PC-9 (cell line): ENCODE results near the gene RGPD6. TPM values are rescaled to one million over a fixed set of nuclear protein-coding genes. Genes with fewer than 3 reads are reported as not detected.
"Not testable (repeated sequence)": the region's sequence is repeated elsewhere in the genome, so short reads cannot be mapped to it uniquely, and the experiment has no call there.

Source experiments
- BruUV-seq: library from RNA; stranded (reverse); fragments of 400-500 nt; replicated peaks from 2 replicates; lab custom pipeline; 2021; lab: Mats Ljungman, UMichigan
- CTCF ChIA-PET: fragments of 300-600 bp; sonication (Branson Sonifier 250); formaldehyde crosslinking; loops from one replicate; lab custom pipeline; 2022; ENCODE audit warnings: antibody characterized with exemption; lab: Charles Lee
- POLR2A ChIA-PET: fragments of 300-600 bp; sonication (Branson Sonifier 250); formaldehyde crosslinking; loops from one replicate; lab custom pipeline; 2022; ENCODE audit warnings: antibody characterized with exemption; ENCODE audit not compliant: unreplicated experiment; lab: Charles Lee
- DNase-seq, 2 experiments: peaks; one replicate each; pipeline versions ENCODE4 v3.0.0 to v3.0.0-alpha.2; 2015 to 2022; ENCODE audit warnings: mixed read lengths in 1 of 2
- H2AFZ ChIP-seq: fragments of 200-600 bp; sonication (generic); 2 replicates; pipeline ENCODE4 v1.8.1; 2017; ENCODE audit warnings: antibody characterized with exemption
- H3F3A ChIP-seq: fragments of 200-600 bp; sonication (generic); 2 replicates; pipeline ENCODE4 v1.8.1; 2017; ENCODE audit warnings: antibody characterized with exemption, mild to moderate bottlenecking, low read depth; ENCODE audit not compliant: insufficient read depth
- H3K27ac ChIP-seq: fragments of 200-600 bp; sonication (generic); 2 replicates; pipeline ENCODE4 v1.6.1; 2016; ENCODE audit warnings: mixed run types
- H3K27me3 ChIP-seq: fragments of 200-600 bp; sonication (generic); 2 replicates; pipeline ENCODE4 v1.6.1; 2016; ENCODE audit warnings: low read depth, mixed run types; ENCODE audit not compliant: insufficient read depth
- H3K36me3 ChIP-seq: fragments of 200-600 bp; sonication (generic); 2 replicates; pipeline ENCODE4 v1.6.1; 2016; ENCODE audit warnings: low read depth, mixed run types
- H3K4me1 ChIP-seq: fragments of 200-600 bp; sonication (generic); replicated peaks from 2 replicates; pipeline ENCODE4 v1.6.1; 2016; ENCODE audit warnings: mixed run types; ENCODE audit not compliant: insufficient read depth
- H3K4me2 ChIP-seq: fragments of 200-600 bp; sonication (generic); 2 replicates; pipeline ENCODE4 v1.6.1; 2017; ENCODE audit warnings: mixed run types
- H3K4me3 ChIP-seq: fragments of 200-600 bp; sonication (generic); 2 replicates; pipeline ENCODE4 v1.6.1; 2016; ENCODE audit warnings: mixed run types
- H3K79me2 ChIP-seq: fragments of 200-600 bp; sonication (generic); 2 replicates; pipeline ENCODE4 v1.6.1; 2017; ENCODE audit warnings: low read depth, mixed run types
- H3K9me2 ChIP-seq: fragments of 200-600 bp; sonication (generic); 2 replicates; pipeline ENCODE4 v1.8.1; 2017; ENCODE audit warnings: mild to moderate bottlenecking; ENCODE audit not compliant: insufficient read depth
- H3K9me3 ChIP-seq: fragments of 200-600 bp; sonication (generic); 2 replicates; pipeline ENCODE4 v1.8.1; 2016; ENCODE audit warnings: low read depth; ENCODE audit not compliant: insufficient read depth
- H4K20me1 ChIP-seq: fragments of 200-600 bp; sonication (generic); 2 replicates; pipeline ENCODE4 v1.8.1; 2017; ENCODE audit not compliant: insufficient read depth
- intact Hi-C: fragments of 100-400 bp; cut with micrococcal nuclease; formaldehyde crosslinking; loops from one replicate; pipeline ENCODE4 v1.10.0; 2022; ENCODE audit not compliant: unreplicated experiment
- total RNA-seq: library from RNA; stranded (reverse); gene quantifications from 2 replicates; pipeline ENCODE4 v1.2.3, GENCODE V29; 2021

RGPD6 gene
- total RNA-seq, 1 experiment from 2014 or later, result 21.2 TPM

DNA sequence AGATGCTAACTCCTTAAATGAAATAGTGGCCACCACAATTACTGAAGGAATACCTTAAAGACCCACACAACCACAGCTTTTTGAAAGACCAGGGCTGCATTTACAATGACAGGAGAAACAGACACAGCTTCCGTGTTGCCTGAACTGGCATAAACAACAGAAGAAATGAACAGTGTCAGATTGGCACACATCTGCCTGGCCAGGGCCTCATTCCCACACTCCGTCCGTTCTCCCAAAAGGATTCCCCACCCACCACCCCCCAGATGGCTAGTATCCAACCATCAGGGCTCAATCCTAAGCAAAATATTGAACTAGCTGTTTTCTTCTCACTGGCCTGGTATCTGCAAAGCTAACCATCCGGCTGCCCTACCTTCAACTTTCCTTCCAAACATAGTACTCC is 96.9 kb downstream of the RGPD6 start:
- H3K4me1 ChIP-seq, CTCF ChIA-PET, H2AFZ ChIP-seq, H3K9me3 ChIP-seq, H3K4me3 ChIP-seq, H3K4me2 ChIP-seq, H3K27me3 ChIP-seq, POLR2A ChIA-PET, H3K79me2 ChIP-seq, H3F3A ChIP-seq, H3K27ac ChIP-seq, H3K9me2 ChIP-seq, intact Hi-C loops, H4K20me1 ChIP-seq, H3K36me3 ChIP-seq, DNase-seq, BruUV-seq: not testable (repeated sequence)

GRCh38 chr2:110477370-110477769 is 99.7 kb downstream of the RGPD6 start:
- H3K4me1 ChIP-seq, H4K20me1 ChIP-seq, H3K79me2 ChIP-seq, H3F3A ChIP-seq, POLR2A ChIA-PET, BruUV-seq, H3K27me3 ChIP-seq, DNase-seq, H3K27ac ChIP-seq, H3K4me3 ChIP-seq, H2AFZ ChIP-seq, H3K9me2 ChIP-seq, H3K36me3 ChIP-seq, H3K4me2 ChIP-seq, H3K9me3 ChIP-seq, intact Hi-C loops, CTCF ChIA-PET: not testable (repeated sequence)

DNA sequence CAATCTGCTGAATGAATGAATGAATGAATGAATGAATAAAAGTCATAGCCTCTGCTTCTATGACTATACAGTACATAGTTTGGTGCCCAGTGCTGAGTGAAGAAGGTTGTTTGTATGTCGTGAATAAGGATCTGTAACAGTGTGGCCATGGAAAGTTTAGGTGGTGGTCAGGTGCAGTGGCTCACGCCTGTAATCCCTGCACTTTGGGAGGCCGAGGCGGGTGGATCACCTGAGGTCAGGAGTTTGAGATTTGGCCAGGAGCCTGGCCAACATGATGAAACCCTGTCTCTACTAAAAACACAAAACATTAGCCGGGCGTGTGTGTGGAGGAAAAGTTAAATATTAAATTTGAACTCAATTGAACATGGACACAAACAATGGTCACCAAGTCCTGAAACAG is 100.1 kb downstream of the RGPD6 start:
- H3K4me1 ChIP-seq, H3K4me3 ChIP-seq, BruUV-seq, H3K27ac ChIP-seq, H3K36me3 ChIP-seq, H3K4me2 ChIP-seq, POLR2A ChIA-PET, H4K20me1 ChIP-seq, H3F3A ChIP-seq, H3K9me3 ChIP-seq, H3K79me2 ChIP-seq, H3K9me2 ChIP-seq, H3K27me3 ChIP-seq, H2AFZ ChIP-seq, intact Hi-C loops, DNase-seq, CTCF ChIA-PET: not testable (repeated sequence)

- H4K20me1 ChIP-seq, H3K4me2 ChIP-seq, H3K4me1 ChIP-seq, H3K27ac ChIP-seq, H3F3A ChIP-seq, BruUV-seq, H3K9me3 ChIP-seq, H3K27me3 ChIP-seq, intact Hi-C loops, POLR2A ChIA-PET, H3K4me3 ChIP-seq, H3K9me2 ChIP-seq, CTCF ChIA-PET, H3K36me3 ChIP-seq, DNase-seq, H3K79me2 ChIP-seq, H2AFZ ChIP-seq: not testable (repeated sequence)
Measured at GRCh38 chr2:110475627-110476359, 101.2 kb downstream of the RGPD6 start.

DNA sequence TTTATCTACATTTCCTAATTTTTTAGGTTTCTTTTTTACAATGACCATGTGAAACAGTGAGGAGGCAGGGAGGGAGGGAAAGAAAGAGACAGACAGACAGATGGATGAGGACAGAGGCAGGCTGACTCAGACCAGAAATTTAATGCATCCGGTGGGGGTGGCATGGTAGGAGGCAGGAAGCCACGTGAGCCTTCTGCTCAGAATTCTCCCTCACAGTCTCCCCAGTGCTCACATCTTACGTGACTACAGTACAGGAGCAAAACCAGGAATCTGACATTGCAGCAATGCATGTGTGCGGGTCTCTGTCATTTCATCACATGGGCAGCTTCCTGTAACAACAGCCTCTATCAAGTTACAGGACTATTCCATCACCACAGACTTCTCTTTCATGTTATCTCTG is 102.1 kb downstream of the RGPD6 start:
- H3K79me2 ChIP-seq, BruUV-seq, H3K4me3 ChIP-seq, H3K9me2 ChIP-seq, POLR2A ChIA-PET, H3K27ac ChIP-seq, H4K20me1 ChIP-seq, H3K9me3 ChIP-seq, intact Hi-C loops, H3K36me3 ChIP-seq, CTCF ChIA-PET, H3K4me2 ChIP-seq, H2AFZ ChIP-seq, DNase-seq, H3K27me3 ChIP-seq, H3F3A ChIP-seq, H3K4me1 ChIP-seq: not testable (repeated sequence)

DNA sequence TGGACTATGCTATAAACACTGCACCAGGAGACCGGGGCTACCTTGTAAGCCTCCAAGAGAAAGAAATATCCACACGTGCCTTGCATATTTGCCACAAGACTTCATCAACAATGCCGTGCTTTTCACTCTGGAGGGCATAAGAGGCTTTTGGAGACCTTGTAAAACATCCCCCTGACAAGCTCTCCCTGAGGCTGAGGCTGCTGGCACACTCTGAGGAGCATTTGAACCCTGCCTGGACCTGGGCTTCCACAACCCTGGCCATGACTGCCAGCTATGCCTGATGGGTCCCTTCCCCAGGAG is 104.0 kb downstream of the RGPD6 start:
- POLR2A ChIA-PET, H3K36me3 ChIP-seq, CTCF ChIA-PET, H3K27me3 ChIP-seq, H2AFZ ChIP-seq, H3K79me2 ChIP-seq, intact Hi-C loops, H3F3A ChIP-seq, H3K4me1 ChIP-seq, H3K4me3 ChIP-seq, H3K4me2 ChIP-seq, H3K9me2 ChIP-seq, DNase-seq, H4K20me1 ChIP-seq, H3K9me3 ChIP-seq, BruUV-seq, H3K27ac ChIP-seq: not testable (repeated sequence)

DNA sequence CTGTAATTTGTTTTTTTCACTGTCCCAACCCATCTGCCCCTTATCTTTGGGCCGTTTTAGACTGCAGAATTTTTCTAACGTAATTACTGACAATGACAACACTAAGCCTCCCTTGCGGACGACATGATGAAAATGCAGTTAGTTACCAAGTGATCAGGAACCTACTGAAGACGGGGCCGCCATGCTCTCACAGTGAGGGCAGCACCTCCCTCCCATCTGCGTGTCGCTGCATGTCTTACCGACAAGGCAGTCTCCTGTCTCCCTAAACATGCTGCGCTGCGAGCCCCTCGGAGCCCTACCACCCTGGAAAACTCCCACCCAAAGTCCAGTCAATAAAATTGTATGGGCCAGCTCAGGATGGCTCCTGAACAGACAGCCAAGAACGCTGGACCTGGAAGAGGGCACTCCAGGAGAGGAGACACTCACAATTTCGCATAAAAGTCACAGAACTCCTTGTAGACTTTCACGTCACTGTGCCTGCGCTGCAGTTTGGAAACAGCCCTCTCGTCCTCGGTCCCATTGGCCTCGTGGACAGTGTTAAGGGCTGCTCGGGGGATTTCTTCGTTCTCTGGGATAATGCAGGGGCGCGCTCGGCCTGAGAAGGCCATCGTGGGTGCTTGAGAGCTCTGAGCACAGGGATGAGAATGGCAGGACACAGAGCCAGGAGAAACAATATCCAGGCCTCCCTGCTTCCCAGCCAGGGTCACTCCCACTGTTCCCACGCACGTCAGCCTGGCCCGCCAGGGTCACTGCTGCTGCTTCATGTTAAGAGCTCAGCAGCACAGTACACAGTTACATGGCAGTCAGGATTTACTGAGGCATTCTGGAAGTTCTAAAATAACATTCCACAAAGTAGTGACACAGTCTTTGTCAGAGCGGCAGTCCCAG is 104.6 kb downstream of the RGPD6 start, which contains the start of gene LIMS4:
Gene LIMS4, minus strand, starts transcription at position 646 of the 888 bp plus-strand sequence. Its CDS starts 38 bp downstream, at position 608.
- intact Hi-C loops, H3K4me3 ChIP-seq, POLR2A ChIA-PET: not testable (repeated sequence)

More for the DNA sequence above, 104.6 kb downstream of the RGPD6 start, which contains the start of gene LIMS4:
- H2AFZ ChIP-seq, H3K36me3 ChIP-seq, H3K4me1 ChIP-seq, H3F3A ChIP-seq, H3K4me2 ChIP-seq, DNase-seq, H4K20me1 ChIP-seq, H3K27me3 ChIP-seq, H3K9me2 ChIP-seq, H3K27ac ChIP-seq, BruUV-seq, H3K79me2 ChIP-seq, CTCF ChIA-PET, H3K9me3 ChIP-seq: not testable (repeated sequence)
